ENCODE measurements around the gene MAD1L1.

The MAD1L1 gene

DNA sequence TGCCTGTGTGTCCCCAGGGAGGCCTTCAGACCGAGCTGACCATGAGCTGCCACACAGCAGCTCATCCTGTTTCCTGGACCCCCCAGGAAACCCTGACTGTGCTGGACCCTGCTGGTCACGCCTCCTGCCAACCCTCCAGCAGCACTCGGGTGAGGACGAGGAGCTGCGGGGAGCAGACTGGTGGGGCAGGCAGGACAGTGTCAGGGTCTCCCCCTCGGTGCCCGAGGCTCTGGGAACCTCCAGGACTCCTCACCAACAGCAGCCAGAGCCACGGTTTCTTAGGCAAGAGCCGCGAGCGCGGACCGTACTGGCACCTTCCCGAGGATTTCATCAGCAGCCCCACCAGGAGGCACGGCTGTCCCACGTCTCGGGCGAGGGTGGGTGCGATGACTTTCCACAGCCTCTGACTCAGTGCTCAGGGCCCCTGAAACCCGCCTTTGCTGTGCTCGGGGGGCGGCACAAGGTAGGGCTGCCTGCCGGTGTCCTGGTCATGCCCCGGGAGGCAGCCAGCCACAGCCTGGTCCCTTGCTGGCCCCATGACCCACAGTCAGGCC lies 375.8 kb downstream of the MAD1L1 start:
- TF ChIP-seq CTCF (IDR thresholded peaks at IDR 0.05; ENCODE audit: low read depth, low read length, poor library complexity, severe bottlenecking) (no peak), EZH2phosphoT487 (IDR thresholded peaks at IDR 0.05; ENCODE audit: borderline replicate concordance, low read length) (no peak)
- Histone ChIP-seq H3K27me3 (ENCODE audit: control insufficient read depth, low read length) (no peaks in the 10 kb centered on the region), H3K36me3 (ENCODE audit: control insufficient read depth, low read length) (no peaks in the 10 kb centered on the region), H3K4me2 (ENCODE audit: low read length) (no peak overlapping the region), H3K27ac (ENCODE audit: low read depth, low read length) (no peak overlapping the region), H3K4me1 (ENCODE audit: control insufficient read depth, low read length) (peaks cover 4% of the 10 kb centered on the region), H3K9me2 (replicated peaks; ENCODE audit: control insufficient read depth, low read length) (no peaks in the 10 kb centered on the region), H3K79me2 (ENCODE audit: control insufficient read depth, low read length) (no peaks in the 10 kb centered on the region), H4K20me1 (ENCODE audit: control insufficient read depth, insufficient read depth, low read depth, low read length) (peaks cover 3% of the 10 kb centered on the region; the same call in 1 of the 2 replicates), H3K4me3 (ENCODE audit: low read length) (no peak overlapping the region), H3K9me3 (ENCODE audit: control insufficient read depth, insufficient read depth, low read length) (no peaks in the 10 kb centered on the region), H3F3A (ENCODE audit: control insufficient read depth, insufficient read depth) (no peaks in the 10 kb centered on the region)

DNA sequence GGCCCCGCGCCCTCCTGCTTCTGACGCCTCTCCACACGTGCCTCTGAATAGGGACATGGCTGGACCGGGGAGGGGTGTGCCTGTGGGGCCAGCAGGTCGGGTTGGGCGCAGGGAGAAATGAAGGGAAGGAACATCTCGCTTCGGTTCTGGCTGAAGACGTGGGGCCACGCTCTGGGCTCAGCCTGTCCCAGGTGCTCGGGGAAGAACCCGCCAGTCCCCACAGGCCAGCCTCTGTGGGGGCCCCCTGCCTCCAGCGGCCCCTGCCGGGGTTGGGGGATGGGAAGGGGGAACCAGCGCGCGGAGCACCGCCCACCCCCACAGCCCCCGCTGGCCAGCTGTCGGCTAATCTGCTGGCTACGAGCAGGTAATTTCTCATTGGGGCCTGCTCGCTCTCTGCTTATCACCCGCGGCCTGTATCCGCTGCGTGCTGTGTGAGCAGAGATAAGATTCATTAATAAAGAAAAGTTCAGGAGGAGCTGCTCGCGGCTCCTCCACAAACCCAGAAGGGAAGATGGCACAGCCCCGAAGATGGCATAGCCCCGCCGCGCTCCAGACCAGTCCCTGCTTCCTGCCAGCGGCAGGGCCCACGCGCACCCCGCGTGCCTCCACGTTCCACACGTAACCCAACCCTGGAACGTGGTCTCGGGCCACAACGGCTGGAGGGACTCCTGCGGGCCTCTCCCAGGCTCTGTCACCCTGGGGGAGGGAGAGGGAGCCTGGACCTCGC lies 376.4 kb downstream of the MAD1L1 start:
- no peak overlapping the region for H3K27ac ChIP-seq (ENCODE audit: low read depth, low read length)
- no peaks in the 10 kb centered on the region for H3K36me3 ChIP-seq (ENCODE audit: control insufficient read depth, low read length)
- H3K4me2 ChIP-seq (ENCODE audit: low read length), result no peak overlapping the region
- H3F3A ChIP-seq (ENCODE audit: control insufficient read depth, insufficient read depth), result no peaks in the 10 kb centered on the region
- H3K79me2 ChIP-seq (ENCODE audit: control insufficient read depth, low read length), result no peaks in the 10 kb centered on the region
- H3K9me3 ChIP-seq (ENCODE audit: control insufficient read depth, insufficient read depth, low read length), result no peaks in the 10 kb centered on the region
- H3K9me2 ChIP-seq (replicated peaks; ENCODE audit: control insufficient read depth, low read length), result no peaks in the 10 kb centered on the region
- no peak for TF ChIP-seq CTCF (IDR thresholded peaks at IDR 0.05; ENCODE audit: low read depth, low read length, poor library complexity, severe bottlenecking)
- TF ChIP-seq EZH2phosphoT487 (IDR thresholded peaks at IDR 0.05; ENCODE audit: borderline replicate concordance, low read length), result no peak
- no peaks in the 10 kb centered on the region for H3K4me1 ChIP-seq (ENCODE audit: control insufficient read depth, low read length)
- H3K4me3 ChIP-seq (ENCODE audit: low read length), result no peak overlapping the region
- H3K27me3 ChIP-seq (ENCODE audit: control insufficient read depth, low read length), result no peaks in the 10 kb centered on the region
- H4K20me1 ChIP-seq (ENCODE audit: control insufficient read depth, insufficient read depth, low read depth, low read length), result peaks cover 3% of the 10 kb centered on the region; the same call in 1 of the 2 replicates

DNA sequence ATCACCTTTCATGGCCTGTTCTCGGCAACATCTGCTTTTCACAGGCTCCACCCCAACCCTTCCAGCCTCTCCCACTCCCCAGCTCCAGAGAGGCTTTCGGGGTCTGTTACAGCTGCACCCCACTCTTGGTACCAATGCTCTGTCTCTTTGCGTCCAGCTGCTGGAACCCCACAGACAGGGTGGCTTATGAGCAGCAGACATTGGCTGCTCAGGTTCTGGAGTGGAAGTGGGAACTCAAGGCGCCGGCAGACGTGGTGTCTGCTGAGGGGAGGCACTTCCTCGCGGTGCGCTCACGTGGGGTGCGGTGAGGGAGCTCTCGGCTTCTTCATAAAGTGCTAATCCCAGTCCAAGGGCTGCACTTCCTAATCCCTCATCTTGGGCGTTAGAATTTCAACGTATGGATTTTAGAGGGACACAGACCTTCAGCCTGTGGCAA lies 377.0 kb downstream of the MAD1L1 start:
- peaks cover 3% of the 10 kb centered on the region; the same call in 1 of the 2 replicates for H4K20me1 ChIP-seq (ENCODE audit: control insufficient read depth, insufficient read depth, low read depth, low read length)
- H3F3A ChIP-seq (ENCODE audit: control insufficient read depth, insufficient read depth), result no peaks in the 10 kb centered on the region
- H3K79me2 ChIP-seq (ENCODE audit: control insufficient read depth, low read length), result no peaks in the 10 kb centered on the region
- no peaks in the 10 kb centered on the region for H3K27me3 ChIP-seq (ENCODE audit: control insufficient read depth, low read length)
- TF ChIP-seq CTCF (IDR thresholded peaks at IDR 0.05; ENCODE audit: low read depth, low read length, poor library complexity, severe bottlenecking) (no peak), EZH2phosphoT487 (IDR thresholded peaks at IDR 0.05; ENCODE audit: borderline replicate concordance, low read length) (no peak)
- H3K4me2 ChIP-seq (ENCODE audit: low read length), result no peak overlapping the region
- H3K4me3 ChIP-seq (ENCODE audit: low read length), result no peak overlapping the region
- no peaks in the 10 kb centered on the region for H3K36me3 ChIP-seq (ENCODE audit: control insufficient read depth, low read length)
- no peaks in the 10 kb centered on the region for H3K4me1 ChIP-seq (ENCODE audit: control insufficient read depth, low read length)
- H3K27ac ChIP-seq (ENCODE audit: low read depth, low read length), result no peak overlapping the region
- no peaks in the 10 kb centered on the region for H3K9me2 ChIP-seq (replicated peaks; ENCODE audit: control insufficient read depth, low read length)
- no peaks in the 10 kb centered on the region for H3K9me3 ChIP-seq (ENCODE audit: control insufficient read depth, insufficient read depth, low read length)
